Measurements from ENCODE around the gene SEMA6A. TPM values are rescaled to one million over a fixed set of nuclear protein-coding genes. Genes with fewer than 3 reads are reported as not detected.

SEMA6A gene
- total and polyA plus RNA-seq, 9 of the 15 experiments (the other 6 are each of a cell fraction or from before 2014, with no cell fraction given) = 0.04 to 0.42 (median 0.18) TPM; not detected in 5

- FAIRE-seq = no peak
- in situ Hi-C loops (cut with MboI) (no loop called here), intact Hi-C loops (cut with micrococcal nuclease) (no loop called here)
- H3K4me2 ChIP-seq (ENCODE audit: insufficient read depth, low read length) = no peak overlapping the region
- no peak for DNase-seq (ENCODE audit: extremely low read depth in 1 of 4, low spot score in 3 of 4)
- ATAC-seq = no peak
- no peak for TF ChIP-seq ZNF24 (IDR thresholded peaks at IDR 0.05)
- no peak for TF ChIP-seq TRIM24 (IDR thresholded peaks at IDR 0.05)
- TF ChIP-seq, protein P1, sequence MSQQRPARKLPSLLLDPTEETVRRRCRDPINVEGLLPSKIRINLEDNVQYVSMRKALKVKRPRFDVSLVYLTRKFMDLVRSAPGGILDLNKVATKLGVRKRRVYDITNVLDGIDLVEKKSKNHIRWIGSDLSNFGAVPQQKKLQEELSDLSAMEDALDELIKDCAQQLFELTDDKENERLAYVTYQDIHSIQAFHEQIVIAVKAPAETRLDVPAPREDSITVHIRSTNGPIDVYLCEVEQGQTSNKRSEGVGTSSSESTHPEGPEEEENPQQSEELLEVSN (IDR thresholded peaks at IDR 0.05; ENCODE audit: borderline replicate concordance in 1 of 2, extremely low read depth in 1 of 2, insufficient read depth in 1 of 2, insufficient read length in 1 of 2, low read depth in 1 of 2, low read length in 1 of 2, poor library complexity in 1 of 2, severe bottlenecking in 1 of 2) = no peak
- no peak for TF ChIP-seq TEAD2 (tag; IDR thresholded peaks at IDR 0.05)
- TF ChIP-seq, protein P2, sequence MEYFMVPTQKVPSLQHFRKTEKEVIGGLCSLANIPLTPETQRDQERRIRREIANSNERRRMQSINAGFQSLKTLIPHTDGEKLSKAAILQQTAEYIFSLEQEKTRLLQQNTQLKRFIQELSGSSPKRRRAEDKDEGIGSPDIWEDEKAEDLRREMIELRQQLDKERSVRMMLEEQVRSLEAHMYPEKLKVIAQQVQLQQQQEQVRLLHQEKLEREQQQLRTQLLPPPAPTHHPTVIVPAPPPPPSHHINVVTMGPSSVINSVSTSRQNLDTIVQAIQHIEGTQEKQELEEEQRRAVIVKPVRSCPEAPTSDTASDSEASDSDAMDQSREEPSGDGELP (CRISPR knock-in tag; IDR thresholded peaks at IDR 0.05; ENCODE audit: borderline replicate concordance) = no peak
- TF ChIP-seq ZBED1 (IDR thresholded peaks at IDR 0.05) = no peak
- no peak for TF ChIP-seq DNMT1 (IDR thresholded peaks at IDR 0.05)
- no peak for TF ChIP-seq HNRNPK (IDR thresholded peaks at IDR 0.05; ENCODE audit: low read depth, low read length, poor library complexity, severe bottlenecking)
- TF ChIP-seq ATF7 (IDR thresholded peaks at IDR 0.05) = no peak
- TF ChIP-seq HMGN3 (IDR thresholded peaks at IDR 0.05; ENCODE audit: borderline replicate concordance, extremely low read depth, insufficient read length, low read depth, low read length) = no peak
- TF ChIP-seq CREBBP (IDR thresholded peaks at IDR 0.05; ENCODE audit: low read depth, low read length) = no peak
- TF ChIP-seq, protein P3, sequence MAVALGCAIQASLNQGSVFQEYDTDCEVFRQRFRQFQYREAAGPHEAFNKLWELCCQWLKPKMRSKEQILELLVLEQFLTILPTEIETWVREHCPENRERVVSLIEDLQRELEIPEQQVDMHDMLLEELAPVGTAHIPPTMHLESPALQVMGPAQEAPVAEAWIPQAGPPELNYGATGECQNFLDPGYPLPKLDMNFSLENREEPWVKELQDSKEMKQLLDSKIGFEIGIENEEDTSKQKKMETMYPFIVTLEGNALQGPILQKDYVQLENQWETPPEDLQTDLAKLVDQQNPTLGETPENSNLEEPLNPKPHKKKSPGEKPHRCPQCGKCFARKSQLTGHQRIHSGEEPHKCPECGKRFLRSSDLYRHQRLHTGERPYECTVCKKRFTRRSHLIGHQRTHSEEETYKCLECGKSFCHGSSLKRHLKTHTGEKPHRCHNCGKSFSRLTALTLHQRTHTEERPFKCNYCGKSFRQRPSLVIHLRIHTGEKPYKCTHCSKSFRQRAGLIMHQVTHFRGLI (CRISPR knock-in tag; IDR thresholded peaks at IDR 0.05) = no peak
- TF ChIP-seq MEIS2 (IDR thresholded peaks at IDR 0.05; ENCODE audit: partially characterized antibody) = no peak
- TF ChIP-seq ZNF184 (CRISPR knock-in tag; IDR thresholded peaks at IDR 0.05) = no peak
- no peak for TF ChIP-seq CBFA2T3 (IDR thresholded peaks at IDR 0.05)
- no peak for TF ChIP-seq MXD1 (CRISPR knock-in tag; IDR thresholded peaks at IDR 0.05; ENCODE audit: borderline replicate concordance, poor library complexity, severe bottlenecking)
- no peak for TF ChIP-seq NFIC (IDR thresholded peaks at IDR 0.05)
- no peaks in the 10 kb centered on the region for H3K36me3 ChIP-seq (ENCODE audit: control insufficient read depth, insufficient read depth, low read length)
- no peaks in the 10 kb centered on the region for H3K9me3 ChIP-seq (replicated peaks; ENCODE audit: control insufficient read depth, insufficient read depth, low read depth, low read length)
- ChIA-PET POLR2A (no interaction called here), CTCF (ENCODE audit: low intra/inter-chr PET ratio) (no interaction called here)
- WGBS (ENCODE audit: insufficient coverage, low coverage, missing lambda C conversion rate) = 4% methylated on average over 5 of the region's 5 CpGs
- H3K4me3 ChIP-seq = no peak overlapping the region
- 0 out of 5 replicates have a peak, but pooled peaks cover 0 to 4% of the 10 kb centered on the region in 2 experiments for H3K27me3 ChIP-seq (ENCODE audit: control insufficient read depth in 2 of 2, insufficient read depth in 2 of 2, low read length in 2 of 2)
- H3K79me2 ChIP-seq (ENCODE audit: control insufficient read depth, insufficient read depth, low read length) = no peaks in the 10 kb centered on the region
- H3K9me1 ChIP-seq (ENCODE audit: control insufficient read depth, insufficient read depth, low read length) = no peaks in the 10 kb centered on the region
- H4K20me1 ChIP-seq (replicated peaks; ENCODE audit: control insufficient read depth, insufficient read depth, low read length) = no peaks in the 10 kb centered on the region
- no peak overlapping the region for H3K9ac ChIP-seq (ENCODE audit: insufficient read depth in 1 of 2, low read depth in 2 of 2, low read length in 2 of 2)
- no TSS peak for BruUV-seq (replicated peaks)
- H3K4me1 ChIP-seq (replicated peaks in 1 of 2; ENCODE audit: control insufficient read depth in 2 of 2, insufficient read depth in 2 of 2, low read length in 2 of 2) = no peaks in the 10 kb centered on the region
- no peak overlapping the region for H2AFZ ChIP-seq (ENCODE audit: low read depth, low read length)
- H3K27ac ChIP-seq (ENCODE audit: extremely low read depth, low read depth, low read length) = no peak overlapping the region
These were observed 37.8 kb upstream of the SEMA6A start for GRCh38 chr5:116612431-116612830.

Data from K562 (cell line).